Measurements from ENCODE around the gene POLR1G. TPM values are rescaled to one million over a fixed set of nuclear protein-coding genes. Genes with fewer than 3 reads are reported as not detected.

POLR1G gene
- total and polyA plus RNA-seq, 8 donors = 0.91 to 5.3 (median 2.9) TPM

DNA sequence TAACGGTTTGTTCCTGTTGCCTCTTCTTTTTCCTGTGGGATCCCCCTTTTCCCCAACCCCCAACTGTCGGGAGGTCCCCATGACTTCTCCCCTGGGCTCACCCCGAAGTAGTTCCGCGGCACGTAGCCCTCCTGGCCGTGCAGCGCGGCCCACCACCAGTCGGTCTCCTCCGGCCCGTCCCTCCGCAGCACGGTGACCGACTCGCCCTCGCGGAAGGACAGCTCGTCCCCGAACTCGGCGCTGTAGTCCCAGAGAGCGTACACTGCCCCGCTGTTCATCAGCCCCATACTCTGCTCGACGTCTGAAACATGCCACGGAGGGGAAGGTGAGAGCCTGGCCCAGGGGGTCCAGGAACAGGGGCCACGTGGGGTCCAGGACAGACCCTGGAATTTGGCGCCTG lies 24.0 kb upstream of the POLR1G start:
- TF ChIP-seq, protein P1, sequence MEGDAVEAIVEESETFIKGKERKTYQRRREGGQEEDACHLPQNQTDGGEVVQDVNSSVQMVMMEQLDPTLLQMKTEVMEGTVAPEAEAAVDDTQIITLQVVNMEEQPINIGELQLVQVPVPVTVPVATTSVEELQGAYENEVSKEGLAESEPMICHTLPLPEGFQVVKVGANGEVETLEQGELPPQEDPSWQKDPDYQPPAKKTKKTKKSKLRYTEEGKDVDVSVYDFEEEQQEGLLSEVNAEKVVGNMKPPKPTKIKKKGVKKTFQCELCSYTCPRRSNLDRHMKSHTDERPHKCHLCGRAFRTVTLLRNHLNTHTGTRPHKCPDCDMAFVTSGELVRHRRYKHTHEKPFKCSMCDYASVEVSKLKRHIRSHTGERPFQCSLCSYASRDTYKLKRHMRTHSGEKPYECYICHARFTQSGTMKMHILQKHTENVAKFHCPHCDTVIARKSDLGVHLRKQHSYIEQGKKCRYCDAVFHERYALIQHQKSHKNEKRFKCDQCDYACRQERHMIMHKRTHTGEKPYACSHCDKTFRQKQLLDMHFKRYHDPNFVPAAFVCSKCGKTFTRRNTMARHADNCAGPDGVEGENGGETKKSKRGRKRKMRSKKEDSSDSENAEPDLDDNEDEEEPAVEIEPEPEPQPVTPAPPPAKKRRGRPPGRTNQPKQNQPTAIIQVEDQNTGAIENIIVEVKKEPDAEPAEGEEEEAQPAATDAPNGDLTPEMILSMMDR (IDR thresholded peaks at IDR 0.05) = no peak
- Histone ChIP-seq H3K36me3 (no peaks in the 10 kb centered on the region), H3K4me1 (no peaks in the 10 kb centered on the region), H3K27ac (no peak overlapping the region), H3K9me3 (no peaks in the 10 kb centered on the region), H3K4me3 (no peak overlapping the region), H3K27me3 (no peaks in the 10 kb centered on the region)
- DNase-seq (peak in 1 of 6 donors; percentile 57), FAIRE-seq (no peak), ATAC-seq (no peak)
- 93 to 95% methylated on average over 29 of the region's 29 CpGs for WGBS, 2 donors
- intact Hi-C loops (cut with DNase I) = no loop called here

DNA sequence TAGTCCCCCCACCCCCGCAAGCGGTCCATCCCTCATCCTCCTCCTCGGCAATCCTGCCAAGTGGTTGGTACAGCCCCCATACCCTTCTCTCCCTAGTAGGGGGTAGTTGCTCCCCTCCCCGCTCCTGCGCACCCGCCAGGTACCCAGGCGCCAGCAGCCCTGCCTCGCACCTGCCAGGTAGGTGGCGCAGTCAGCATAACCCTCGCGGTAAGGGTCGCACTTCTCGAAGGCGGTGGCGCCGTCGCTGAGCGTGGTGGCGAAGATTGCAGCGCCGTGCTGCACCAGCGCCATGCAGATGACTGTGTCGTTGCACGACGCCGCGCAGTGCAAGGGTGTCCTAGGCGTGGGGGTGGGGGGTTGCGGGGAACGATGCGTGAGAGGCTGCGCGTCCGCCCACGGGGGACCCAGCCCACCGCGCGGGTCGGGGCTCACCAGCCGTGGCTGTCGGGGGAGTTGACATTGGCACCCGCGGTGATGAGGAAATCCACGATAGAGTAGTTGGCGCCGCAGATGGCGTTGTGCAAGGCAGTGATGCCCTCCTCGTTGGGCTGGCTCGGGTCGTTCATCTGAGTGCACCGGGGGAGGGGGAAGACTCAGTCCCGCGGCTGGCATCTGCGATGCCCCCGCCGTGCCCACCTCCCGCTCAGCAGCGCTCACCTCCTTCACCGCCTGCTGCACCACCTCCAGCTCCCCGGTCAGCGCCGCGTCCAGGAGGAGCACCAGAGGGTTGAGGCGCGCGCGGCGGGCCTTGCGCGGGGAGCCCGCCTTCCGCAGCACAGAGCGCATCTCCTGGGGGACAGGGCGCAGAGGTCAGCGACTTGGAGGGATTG lies 20.8 kb upstream of the POLR1G start:
- Histone ChIP-seq H3K4me3 (no peak overlapping the region), H3K27ac (no peak overlapping the region), H3K4me1 (no peaks in the 10 kb centered on the region), H3K9me3 (no peaks in the 10 kb centered on the region), H3K27me3 (no peaks in the 10 kb centered on the region), H3K36me3 (no peaks in the 10 kb centered on the region)
- intact Hi-C loops (cut with DNase I) = no loop called here
- peak in 1 of 6 donors; percentile 67 for DNase-seq
- TF ChIP-seq, protein P1 (IDR thresholded peaks at IDR 0.05) = no peak
- 20 to 21% methylated on average over 75 of the region's 75 CpGs for WGBS, 2 donors
- peak; percentile 23 to 52 (median 41) for ATAC-seq
- FAIRE-seq = no peak

DNA sequence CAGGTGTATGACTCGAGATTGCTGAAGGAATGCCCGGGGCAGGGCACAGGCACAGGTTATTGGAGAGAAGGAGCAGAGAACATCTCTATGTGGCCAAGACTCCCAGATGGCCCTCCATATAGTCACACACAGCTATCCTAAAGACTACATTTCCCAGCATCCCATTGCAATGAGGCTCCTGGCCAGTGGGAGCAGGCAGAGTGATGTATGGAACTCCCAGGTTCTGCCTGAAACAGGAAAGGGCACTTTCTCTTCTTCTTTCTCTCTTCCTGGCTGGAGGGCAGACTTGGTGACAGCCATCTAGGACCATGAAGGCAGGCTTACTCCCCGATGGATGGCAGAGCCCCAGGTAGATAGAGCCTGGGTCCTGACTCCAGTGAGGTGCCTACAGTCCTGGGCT lies 15.1 kb upstream of the POLR1G start:
- WGBS, 2 donors = 70 to 81% methylated on average over 3 of the region's 3 CpGs
- intact Hi-C loops (cut with DNase I) = no loop called here
- no peak overlapping the region for H3K27ac ChIP-seq
- no peak for FAIRE-seq
- no peaks in the 10 kb centered on the region for H3K27me3 ChIP-seq
- H3K36me3 ChIP-seq = peaks cover 0 to 5% (median 0%) of the 10 kb centered on the region in 3 donors
- no peak overlapping the region for H3K4me3 ChIP-seq
- DNase-seq = peak in 1 of 6 donors; percentile 16
- H3K9me3 ChIP-seq = no peaks in the 10 kb centered on the region
- ATAC-seq = peak in 2 of 4 donors; percentile 32 to 48
- TF ChIP-seq, protein P1 (IDR thresholded peaks at IDR 0.05) = no peak
- no peaks in the 10 kb centered on the region for H3K4me1 ChIP-seq

DNA sequence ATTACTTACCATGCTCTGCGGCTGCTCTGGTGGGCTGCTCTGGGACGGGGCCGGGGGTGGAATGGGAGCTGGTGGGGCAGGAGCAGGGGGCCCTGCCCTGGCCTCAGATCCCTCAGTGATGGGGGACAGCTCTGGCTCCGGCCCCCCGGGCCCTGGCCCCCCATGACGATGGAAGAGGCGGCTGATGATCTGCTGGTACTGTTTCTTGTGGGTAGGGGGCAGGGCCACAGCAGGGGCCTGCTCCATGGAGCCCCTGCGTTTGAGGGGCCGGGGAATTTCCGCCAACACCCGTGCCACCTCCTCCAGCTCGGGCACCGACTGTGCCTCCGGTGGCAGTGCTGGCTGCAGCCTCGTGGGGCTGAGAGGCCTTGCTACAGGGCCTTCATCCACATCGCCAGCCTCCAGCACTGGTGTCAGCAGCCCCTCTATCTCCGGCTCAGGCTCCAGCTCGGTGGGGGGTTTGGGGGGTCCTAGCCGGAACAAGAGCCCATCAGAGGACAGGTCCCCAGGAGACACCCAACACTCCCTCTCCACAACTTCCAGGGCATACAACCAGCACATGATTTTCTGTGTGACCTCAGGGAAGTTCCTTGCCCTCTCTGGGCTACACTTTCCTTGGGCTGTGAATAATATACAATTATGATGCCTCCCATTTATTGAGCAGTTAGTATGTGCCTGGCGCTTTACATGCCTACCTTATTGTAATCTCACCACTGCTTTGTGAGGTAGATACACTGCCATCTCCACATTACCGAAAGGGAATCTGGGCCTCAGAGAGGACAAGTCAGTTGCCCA lies 14.4 kb upstream of the POLR1G start:
- DNase-seq (peak in 1 of 6 donors; percentile 55), ATAC-seq (no peak), FAIRE-seq (no peak)

More for the DNA sequence above, 14.4 kb upstream of the POLR1G start:
- Histone ChIP-seq H3K4me1 (no peaks in the 10 kb centered on the region), H3K27me3 (no peaks in the 10 kb centered on the region), H3K36me3 (peaks cover 0 to 7% (median 0%) of the 10 kb centered on the region in 3 donors), H3K27ac (no peak overlapping the region), H3K4me3 (no peak overlapping the region), H3K9me3 (no peaks in the 10 kb centered on the region)
- intact Hi-C loops (cut with DNase I) = no loop called here
- 93% methylated on average over 21 of the region's 21 CpGs for WGBS, 2 donors
- TF ChIP-seq, protein P1 (IDR thresholded peaks at IDR 0.05) = no peak
